NT2/D1 (cell line): Measurements from ENCODE around the gene GNG7.

Experiments
- SUZ12 ChIP-seq: IDR thresholded peaks from 2 replicates; pipeline ENCODE4 v1.6.1; 2011; ENCODE audit not compliant: insufficient read length, insufficient read depth; ENCODE audit errors: extremely low read depth
- YY1 ChIP-seq: IDR thresholded peaks from 2 replicates; pipeline ENCODE4 v1.6.1; 2011; ENCODE audit not compliant: insufficient read length, insufficient read depth
- ZNF274 ChIP-seq: IDR thresholded peaks from 2 replicates; pipeline ENCODE4 v1.6.1; 2011; ENCODE audit warnings: mild to moderate bottlenecking, low read depth, low read length

- no peak for TF ChIP-seq YY1
- no peak for TF ChIP-seq ZNF274
- TF ChIP-seq SUZ12 = no peak
Observed at GRCh38 chr19:2495651-2496316, 206.7 kb downstream of the GNG7 start.
